Brain microvascular endothelial cell (primary cell): ENCODE results near the gene PDE6B.

Experiments used
- DNase-seq: peaks from one replicate; pipeline ENCODE4 v3.0.0-alpha.2; 2020
- H3K27ac ChIP-seq: fragments of 250-450 bp; sonication (Bioruptor Pico); 2 replicates; pipeline ENCODE4 v1.5.1; 2020; ENCODE audit warnings: mild to moderate bottlenecking, moderate library complexity
- H3K27me3 ChIP-seq: fragments of 250-450 bp; sonication (Bioruptor Pico); replicated peaks from 2 replicates; pipeline ENCODE4 v1.5.1; 2020; ENCODE audit warnings: mild to moderate bottlenecking
- H3K36me3 ChIP-seq: fragments of 250-450 bp; sonication (Bioruptor Pico); replicated peaks from 2 replicates; pipeline ENCODE4 v1.5.1; 2020; ENCODE audit warnings: mild to moderate bottlenecking
- H3K4me3 ChIP-seq: 2 replicates; pipeline ENCODE4 v1.5.1; 2011; ENCODE audit warnings: low read depth, mild to moderate bottlenecking, control low read depth, low read length, moderate library complexity
- in situ Hi-C: cut with HindIII; loops from 2 replicates; pipeline ENCODE4 v1.10.0; 2017; ENCODE audit warnings: low sequenced_read_pairs, low pct_ligation_motif_present
- TF ChIP-seq, protein P1 (sequence below): IDR thresholded peaks from 2 replicates; pipeline ENCODE4 v1.5.1; 2011; ENCODE audit warnings: low read depth, mild to moderate bottlenecking, moderate library complexity, low read length, control low read depth, inconsistent platforms; ENCODE audit errors: missing control alignments

Gene PDE6B

DNA sequence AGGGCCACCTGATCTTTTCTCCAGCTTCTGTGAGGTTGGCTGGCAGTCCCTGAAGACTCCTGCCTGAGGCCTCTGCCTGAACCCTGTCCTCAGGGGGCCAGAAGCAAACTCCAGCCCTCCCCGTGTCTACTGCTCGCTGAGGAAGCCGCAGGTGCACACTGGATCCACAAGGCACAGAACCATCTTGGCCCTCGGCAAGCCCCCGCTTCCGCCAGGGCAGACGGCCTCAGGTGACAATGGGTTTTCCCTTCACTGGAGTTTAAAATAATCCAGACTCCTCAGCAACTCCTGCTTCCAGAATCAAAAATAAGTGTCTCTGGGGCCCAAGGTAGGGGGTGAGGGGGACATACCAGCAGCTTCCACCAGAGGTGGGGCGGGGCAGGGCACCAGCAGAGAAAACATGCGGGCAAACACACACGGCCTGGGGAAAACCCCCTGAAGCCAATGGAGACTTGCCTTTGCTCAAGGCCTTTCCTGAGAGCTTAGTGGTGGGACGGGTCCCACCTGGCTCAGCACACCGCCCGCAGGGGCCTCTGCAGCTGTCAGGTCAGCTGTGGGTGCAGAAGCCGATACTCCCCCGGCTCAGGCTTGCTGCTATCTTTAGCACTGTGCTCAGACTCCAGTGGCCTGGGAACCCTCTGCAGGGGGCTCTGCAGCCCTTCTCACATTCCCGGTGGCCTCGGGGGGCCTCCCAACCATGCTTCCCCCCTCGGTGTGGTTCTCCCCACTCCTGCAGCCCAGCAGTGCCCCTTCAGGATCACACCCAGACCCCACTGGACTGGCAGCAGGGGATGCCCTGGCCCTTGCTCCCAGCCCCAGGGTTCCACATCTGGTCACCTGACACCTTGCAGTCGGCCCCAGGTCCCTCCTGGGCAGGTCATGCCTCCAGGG lies 50.9 kb downstream of the PDE6B start:
- in situ Hi-C loops, result no loop called here
- TF ChIP-seq, protein P1, sequence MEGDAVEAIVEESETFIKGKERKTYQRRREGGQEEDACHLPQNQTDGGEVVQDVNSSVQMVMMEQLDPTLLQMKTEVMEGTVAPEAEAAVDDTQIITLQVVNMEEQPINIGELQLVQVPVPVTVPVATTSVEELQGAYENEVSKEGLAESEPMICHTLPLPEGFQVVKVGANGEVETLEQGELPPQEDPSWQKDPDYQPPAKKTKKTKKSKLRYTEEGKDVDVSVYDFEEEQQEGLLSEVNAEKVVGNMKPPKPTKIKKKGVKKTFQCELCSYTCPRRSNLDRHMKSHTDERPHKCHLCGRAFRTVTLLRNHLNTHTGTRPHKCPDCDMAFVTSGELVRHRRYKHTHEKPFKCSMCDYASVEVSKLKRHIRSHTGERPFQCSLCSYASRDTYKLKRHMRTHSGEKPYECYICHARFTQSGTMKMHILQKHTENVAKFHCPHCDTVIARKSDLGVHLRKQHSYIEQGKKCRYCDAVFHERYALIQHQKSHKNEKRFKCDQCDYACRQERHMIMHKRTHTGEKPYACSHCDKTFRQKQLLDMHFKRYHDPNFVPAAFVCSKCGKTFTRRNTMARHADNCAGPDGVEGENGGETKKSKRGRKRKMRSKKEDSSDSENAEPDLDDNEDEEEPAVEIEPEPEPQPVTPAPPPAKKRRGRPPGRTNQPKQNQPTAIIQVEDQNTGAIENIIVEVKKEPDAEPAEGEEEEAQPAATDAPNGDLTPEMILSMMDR, result no peak
- no peaks in the 10 kb centered on the region for H3K27me3 ChIP-seq
- H3K4me3 ChIP-seq, result no peak overlapping the region
- peaks cover 11% of the 10 kb centered on the region for H3K36me3 ChIP-seq
- no peak for DNase-seq
- H3K27ac ChIP-seq, result no peak overlapping the region

DNA sequence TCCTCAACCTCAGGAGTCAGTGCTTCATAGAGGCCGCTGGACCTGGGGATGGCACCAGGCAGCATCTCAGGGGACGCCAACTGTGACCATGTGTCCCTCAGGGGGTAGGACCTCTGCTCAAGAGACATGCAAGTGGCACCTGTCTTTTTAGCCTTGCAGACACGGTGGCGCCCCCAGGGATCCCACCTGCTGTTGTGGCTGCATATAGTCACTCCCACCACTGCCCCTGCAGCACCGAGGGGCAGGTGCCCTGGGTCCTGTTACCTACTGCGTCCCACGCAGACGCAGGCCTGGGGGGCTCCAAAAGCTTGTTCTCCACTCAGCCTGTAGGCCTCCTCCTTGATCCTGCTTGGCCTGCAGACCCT lies 51.5 kb downstream of the PDE6B start:
- no peak overlapping the region for H3K4me3 ChIP-seq
- no peak overlapping the region for H3K27ac ChIP-seq
- peaks cover 5% of the 10 kb centered on the region for H3K36me3 ChIP-seq
- no peak for DNase-seq
- no peaks in the 10 kb centered on the region for H3K27me3 ChIP-seq
- TF ChIP-seq, protein P1, result no peak
- in situ Hi-C loops, result no loop called here

DNA sequence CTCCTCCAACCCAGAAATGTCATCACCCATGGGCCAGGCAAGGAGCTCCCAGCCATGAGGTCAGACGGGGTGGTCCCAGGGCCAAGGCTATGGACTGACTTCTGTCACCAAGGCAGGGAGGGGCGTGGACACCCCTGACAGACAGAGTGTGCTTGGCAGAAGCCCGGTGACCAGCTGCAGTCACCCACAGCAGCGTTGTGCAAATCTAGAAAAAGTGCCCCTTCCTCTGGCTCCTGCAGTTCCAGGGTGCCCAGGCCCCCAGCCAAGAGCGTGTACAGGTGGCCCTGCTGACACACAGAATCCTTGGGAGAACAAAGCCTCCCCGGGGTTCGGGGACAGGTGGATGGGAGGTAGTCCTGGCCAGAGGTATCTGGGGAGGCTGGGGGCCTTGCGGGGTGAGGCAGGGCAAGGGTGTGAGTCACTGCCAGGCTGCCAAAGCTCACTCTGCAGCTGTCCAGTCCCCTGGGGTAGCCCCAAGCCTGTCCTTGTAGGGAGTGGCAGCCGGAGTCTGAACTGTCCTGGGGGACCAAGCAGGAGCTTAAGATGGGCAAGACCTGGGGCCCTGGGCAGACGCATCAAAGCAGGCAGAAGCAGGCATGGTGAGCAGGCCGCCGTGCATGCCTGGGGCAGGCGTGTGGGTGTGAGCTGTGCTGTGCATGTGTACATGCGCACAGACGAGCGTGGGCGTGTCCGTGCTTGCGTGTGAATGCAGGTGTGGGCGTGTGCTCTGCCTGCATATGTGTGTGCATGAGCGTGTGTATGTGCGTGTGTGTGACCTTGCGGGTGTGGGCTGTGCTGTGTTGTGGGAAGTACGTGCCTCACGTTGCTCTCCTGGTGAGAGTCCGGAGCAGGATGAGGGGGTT lies 52.3 kb downstream of the PDE6B start:
- TF ChIP-seq, protein P1, result no peak
- DNase-seq, result no peak
- H3K36me3 ChIP-seq, result no peaks in the 10 kb centered on the region
- H3K4me3 ChIP-seq, result no peak overlapping the region
- in situ Hi-C loops, result no loop called here
- H3K27me3 ChIP-seq, result no peaks in the 10 kb centered on the region
- H3K27ac ChIP-seq, result no peak overlapping the region

DNA sequence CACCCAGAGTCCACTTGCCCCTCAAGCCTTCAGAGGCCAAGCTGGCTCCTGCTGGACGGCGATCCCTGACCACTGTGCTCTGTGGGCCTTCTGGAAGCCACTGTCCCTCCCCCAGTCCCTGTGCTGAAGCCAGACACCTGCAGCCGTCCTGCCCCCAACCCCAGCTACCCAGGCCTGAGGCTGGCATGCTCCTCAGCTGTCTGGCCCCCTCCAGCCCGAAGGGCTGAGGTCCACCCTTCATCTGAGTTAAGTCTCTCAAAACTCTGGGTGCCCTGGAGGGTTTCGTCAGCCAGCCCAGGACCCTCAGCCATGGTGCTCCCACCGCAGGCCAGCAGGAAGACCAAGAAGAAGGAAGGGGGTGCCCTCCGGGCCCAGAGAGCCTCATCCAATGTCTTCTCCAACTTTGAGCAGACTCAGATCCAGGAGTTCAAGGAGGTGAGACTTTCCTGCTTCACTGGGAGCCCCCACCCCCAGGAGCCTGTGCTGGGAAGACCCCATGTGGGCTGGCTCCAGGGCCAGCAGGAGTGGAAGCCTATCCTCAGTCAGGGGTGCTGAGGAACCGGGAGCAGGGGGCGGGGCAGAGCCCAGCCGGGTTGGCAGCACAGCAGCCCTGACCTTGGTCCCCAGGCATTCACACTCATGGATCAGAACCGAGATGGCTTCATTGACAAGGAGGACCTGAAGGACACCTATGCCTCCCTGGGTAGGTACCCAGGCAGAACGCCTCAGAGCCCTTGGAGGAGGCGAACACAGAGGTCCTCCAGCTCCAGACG lies 53.1 kb downstream of the PDE6B start:
- TF ChIP-seq, protein P1, result no peak
- no peak overlapping the region for H3K27ac ChIP-seq
- H3K4me3 ChIP-seq, result no peak overlapping the region
- no peaks in the 10 kb centered on the region for H3K27me3 ChIP-seq
- no peak for DNase-seq
- H3K36me3 ChIP-seq, result no peaks in the 10 kb centered on the region
- in situ Hi-C loops, result no loop called here

DNA sequence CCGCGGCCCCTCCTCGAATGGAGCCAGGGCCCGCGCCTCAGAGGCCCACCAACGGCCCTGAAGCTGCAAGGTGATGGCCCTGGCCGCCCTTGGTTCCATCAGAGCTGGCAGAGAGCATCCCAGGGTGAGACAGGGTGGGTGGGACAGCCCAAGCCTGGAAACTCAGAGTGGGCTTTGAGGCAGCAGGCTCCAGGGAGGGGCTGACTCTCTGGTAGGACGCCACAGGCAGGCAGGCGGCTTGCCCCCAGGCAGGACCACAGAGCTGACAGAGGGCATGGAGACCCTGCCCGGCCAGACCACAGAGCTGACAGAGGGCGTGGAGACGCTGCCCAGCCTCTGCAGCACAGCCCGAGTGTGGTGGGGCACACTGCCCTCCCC lies 53.7 kb downstream of the PDE6B start:
- TF ChIP-seq, protein P1, result no peak
- no peak overlapping the region for H3K27ac ChIP-seq
- H3K4me3 ChIP-seq, result no peak overlapping the region
- no peaks in the 10 kb centered on the region for H3K27me3 ChIP-seq
- DNase-seq, result no peak
- in situ Hi-C loops, result no loop called here
- no peaks in the 10 kb centered on the region for H3K36me3 ChIP-seq
